HEK293 (cell line): ENCODE results near the gene TEAD2.

Source experiments
- ATF2 ChIP-seq: fragments of 450-650 bp; formaldehyde crosslinking; IDR thresholded peaks from 2 replicates; pipeline ENCODE4 v1.5.1; 2016; ENCODE audit warnings: missing biosample characterization, missing genetic modification characterization, low read depth
- YY1 ChIP-seq: fragments of 450-650 bp; formaldehyde crosslinking; IDR thresholded peaks from 2 replicates; pipeline ENCODE4 v1.5.1; 2018; ENCODE audit warnings: missing biosample characterization, missing genetic modification characterization
- TF ChIP-seq, protein P1 (sequence below): fragments of 450-650 bp; formaldehyde crosslinking; IDR thresholded peaks from 2 replicates; pipeline ENCODE4 v1.5.1; 2016; ENCODE audit warnings: missing biosample characterization, missing genetic modification characterization

DNA sequence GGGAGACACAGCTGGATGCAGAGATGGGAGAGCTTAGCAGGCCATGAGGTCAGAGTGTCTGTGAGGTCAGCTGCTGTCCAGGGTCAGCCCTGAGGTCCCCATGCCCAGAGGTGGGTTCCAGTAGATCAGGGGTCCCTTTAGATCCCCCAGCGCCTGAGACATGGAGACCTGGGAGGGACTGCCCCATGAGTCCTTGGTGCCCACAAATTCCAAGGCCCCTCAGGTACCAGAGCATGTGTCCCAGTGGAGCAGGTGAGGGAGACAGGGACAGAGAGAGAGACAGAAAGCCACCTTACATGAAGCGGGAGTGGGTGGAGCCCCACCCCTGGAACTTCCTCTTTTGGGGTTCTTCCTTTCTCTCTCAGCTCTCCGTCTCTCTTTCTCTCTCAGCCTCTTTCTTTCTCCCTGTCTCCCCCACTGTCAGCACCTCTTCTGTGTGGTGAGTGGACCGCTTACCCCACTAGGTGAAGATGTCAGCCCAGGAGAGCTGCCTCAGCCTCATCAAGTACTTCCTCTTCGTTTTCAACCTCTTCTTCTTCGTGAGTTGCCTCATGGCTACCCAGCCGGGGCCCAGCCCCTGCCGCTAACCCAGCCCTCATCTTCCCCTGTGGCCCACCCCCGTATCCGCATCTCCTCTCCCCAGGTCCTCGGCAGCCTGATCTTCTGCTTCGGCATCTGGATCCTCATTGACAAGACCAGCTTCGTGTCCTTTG lies 27.0 kb downstream of the TEAD2 start, which contains the start of gene CD37:
- TF ChIP-seq YY1 (tag by site-specific recombination) (no peak), ATF2 (tag by site-specific recombination) (no peak)
- TF ChIP-seq, protein P1, sequence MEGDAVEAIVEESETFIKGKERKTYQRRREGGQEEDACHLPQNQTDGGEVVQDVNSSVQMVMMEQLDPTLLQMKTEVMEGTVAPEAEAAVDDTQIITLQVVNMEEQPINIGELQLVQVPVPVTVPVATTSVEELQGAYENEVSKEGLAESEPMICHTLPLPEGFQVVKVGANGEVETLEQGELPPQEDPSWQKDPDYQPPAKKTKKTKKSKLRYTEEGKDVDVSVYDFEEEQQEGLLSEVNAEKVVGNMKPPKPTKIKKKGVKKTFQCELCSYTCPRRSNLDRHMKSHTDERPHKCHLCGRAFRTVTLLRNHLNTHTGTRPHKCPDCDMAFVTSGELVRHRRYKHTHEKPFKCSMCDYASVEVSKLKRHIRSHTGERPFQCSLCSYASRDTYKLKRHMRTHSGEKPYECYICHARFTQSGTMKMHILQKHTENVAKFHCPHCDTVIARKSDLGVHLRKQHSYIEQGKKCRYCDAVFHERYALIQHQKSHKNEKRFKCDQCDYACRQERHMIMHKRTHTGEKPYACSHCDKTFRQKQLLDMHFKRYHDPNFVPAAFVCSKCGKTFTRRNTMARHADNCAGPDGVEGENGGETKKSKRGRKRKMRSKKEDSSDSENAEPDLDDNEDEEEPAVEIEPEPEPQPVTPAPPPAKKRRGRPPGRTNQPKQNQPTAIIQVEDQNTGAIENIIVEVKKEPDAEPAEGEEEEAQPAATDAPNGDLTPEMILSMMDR, result no peak
